Measurements from ENCODE around the gene AP1G2. TPM values are rescaled to one million over a fixed set of nuclear protein-coding genes. Genes with fewer than 3 reads are reported as not detected.

Gene AP1G2
- total and polyA plus RNA-seq, 4 donors: 12.4 to 26.6 (median 17.3) TPM

- Histone ChIP-seq H3K27ac (ENCODE audit: low read depth in 1 of 2, low read length in 2 of 2) (no peak overlapping the region), H3K9me3 (ENCODE audit: control insufficient read depth in 4 of 4, low read length in 3 of 4) (no peaks in the 10 kb centered on the region), H3K27me3 (ENCODE audit: control insufficient read depth in 4 of 4, insufficient read depth in 4 of 4, low read length in 3 of 4) (no peaks in the 10 kb centered on the region), H3K36me3 (ENCODE audit: control insufficient read depth in 4 of 4, insufficient read depth in 3 of 4, low read depth in 1 of 4, low read length in 3 of 4) (no peaks in the 10 kb centered on the region), H3K4me3 (ENCODE audit: low read depth in 1 of 3, low read length in 3 of 3) (no peak overlapping the region), H3K9ac (ENCODE audit: low read depth in 1 of 2, low read length in 2 of 2) (no peak overlapping the region), H3K4me1 (ENCODE audit: control insufficient read depth in 4 of 4, insufficient read depth in 4 of 4, low read length in 3 of 4) (peaks cover 0 to 17% (median 8%) of the 10 kb centered on the region in 4 donors)
- DNase-seq (ENCODE audit: low spot score): no peak
- no peak for TF ChIP-seq NR2F2 (IDR thresholded peaks at IDR 0.05)
- TF ChIP-seq TAF1 (conservative IDR thresholded peaks at IDR 0.05): no peak
- TF ChIP-seq RXRA (IDR thresholded peaks at IDR 0.05): no peak
- no peak for TF ChIP-seq GABPA (IDR thresholded peaks at IDR 0.05 in 1 of 2, conservative IDR thresholded peaks at IDR 0.05 in 1 of 2)
- TF ChIP-seq REST (IDR thresholded peaks at IDR 0.05): no peak
- no peak for TF ChIP-seq YY1 (IDR thresholded peaks at IDR 0.05)
- TF ChIP-seq HNF4G (IDR thresholded peaks at IDR 0.05): no peak
- no peak for TF ChIP-seq JUND (IDR thresholded peaks at IDR 0.05)
- TF ChIP-seq EGR1 (IDR thresholded peaks at IDR 0.05; ENCODE audit: low read depth in 2 of 2): no peak
- 73% methylated on average over 7 of the region's 7 CpGs for WGBS
Measured at GRCh38 chr14:23569443-23570151, 2.0 kb upstream of the AP1G2 start.

- no peaks in the 10 kb centered on the region for H3K9me3 ChIP-seq (ENCODE audit: control insufficient read depth in 4 of 4, low read length in 3 of 4)
- no peak overlapping the region for H3K4me3 ChIP-seq (ENCODE audit: low read depth in 1 of 3, low read length in 3 of 3)
- peaks cover 0 to 23% (median 11%) of the 10 kb centered on the region in 4 donors for H3K4me1 ChIP-seq (ENCODE audit: control insufficient read depth in 4 of 4, insufficient read depth in 4 of 4, low read length in 3 of 4)
- DNase-seq (ENCODE audit: low spot score): no peak
- no peak overlapping the region for H3K27ac ChIP-seq (ENCODE audit: low read depth in 1 of 2, low read length in 2 of 2)
- no peaks in the 10 kb centered on the region for H3K36me3 ChIP-seq (ENCODE audit: control insufficient read depth in 4 of 4, insufficient read depth in 3 of 4, low read depth in 1 of 4, low read length in 3 of 4)
- WGBS: 64% methylated on average over 6 of the region's 6 CpGs
- H3K27me3 ChIP-seq (ENCODE audit: control insufficient read depth in 4 of 4, insufficient read depth in 4 of 4, low read length in 3 of 4): no peaks in the 10 kb centered on the region
- no peak overlapping the region for H3K9ac ChIP-seq (ENCODE audit: low read depth in 1 of 2, low read length in 2 of 2)
- TF ChIP-seq FOXA2 (IDR thresholded peaks at IDR 0.05) (no peak), CTCF (IDR thresholded peaks at IDR 0.05; ENCODE audit: low read depth, low read length, missing input control) (peak; percentile 6)
Measured at GRCh38 chr14:23568600-23569331, 1.2 kb upstream of the AP1G2 start.
